Hepatic stellate cell (primary cell): ENCODE measurements around the gene TXNRD3.

Experiments used
- DNase-seq: peaks from one replicate; pipeline ENCODE4 v3.0.0; 2011; ENCODE audit warnings: low spot score

TXNRD3 gene

DNA sequence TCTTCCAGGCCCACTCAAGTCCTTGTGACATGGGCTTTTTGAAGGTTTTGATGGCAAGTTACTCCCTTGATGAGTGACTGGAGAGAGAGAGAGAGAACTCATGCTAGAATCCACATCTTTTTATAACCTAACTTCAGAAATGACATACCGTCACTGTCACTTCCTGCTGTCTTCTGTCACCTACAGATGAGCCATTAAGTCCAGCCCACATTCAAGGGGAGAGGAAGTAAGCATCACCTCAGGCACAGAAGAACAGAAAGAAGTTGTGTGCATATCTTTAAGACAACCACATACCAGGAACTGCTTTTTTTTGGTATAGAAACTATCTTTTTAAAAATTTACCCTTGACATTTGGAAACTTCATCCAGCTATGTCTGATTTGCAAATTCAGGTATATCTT lies 16.6 kb upstream of the TXNRD3 start:
- DNase-seq: no peak

DNA sequence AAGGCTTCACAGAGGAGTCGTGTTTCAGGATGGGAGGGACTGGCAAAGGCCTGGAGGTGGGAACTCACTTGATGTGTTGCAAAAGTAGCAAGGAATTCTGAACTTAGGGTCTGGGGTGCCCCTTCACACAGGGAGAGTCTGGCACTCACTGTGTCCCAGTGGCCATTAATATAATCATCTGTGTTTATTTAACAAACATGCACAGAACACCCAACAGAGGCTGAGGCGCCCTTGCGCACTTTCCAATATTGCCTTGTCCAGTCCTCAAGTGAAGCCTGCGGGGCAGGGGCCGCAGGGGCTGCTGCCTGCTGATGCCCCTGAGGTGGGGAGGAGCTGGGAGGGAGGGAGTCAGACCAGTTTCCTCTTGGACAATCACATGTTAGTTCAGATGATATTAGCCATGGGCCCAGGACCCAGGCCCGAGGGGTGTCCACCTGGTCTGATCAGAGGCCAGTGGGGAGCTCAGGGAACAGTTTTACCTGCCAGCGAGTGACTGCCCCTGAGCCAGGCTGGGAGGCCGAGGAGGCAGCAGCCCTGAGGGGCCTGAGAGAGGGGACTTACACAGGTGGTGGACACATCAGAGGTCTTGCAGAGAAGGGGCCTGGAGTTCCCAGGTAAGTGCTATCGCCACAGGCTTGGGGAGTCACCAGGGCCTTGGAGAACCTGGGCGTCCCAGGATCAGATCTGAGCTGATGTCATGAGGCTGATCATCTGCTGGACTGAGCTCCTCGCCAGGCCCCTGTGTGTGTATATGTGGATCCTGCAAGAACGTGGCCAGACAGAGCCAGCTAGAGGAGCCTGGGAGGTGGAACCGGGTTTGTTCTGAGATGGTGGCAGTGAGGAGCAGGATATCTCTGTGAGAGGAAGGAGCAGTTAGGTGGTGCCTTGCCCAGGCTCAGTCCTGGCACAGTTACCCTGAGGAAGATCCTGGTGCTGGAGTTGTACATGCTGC lies 13.8 kb upstream of the TXNRD3 start:
- DNase-seq: no peak

DNA sequence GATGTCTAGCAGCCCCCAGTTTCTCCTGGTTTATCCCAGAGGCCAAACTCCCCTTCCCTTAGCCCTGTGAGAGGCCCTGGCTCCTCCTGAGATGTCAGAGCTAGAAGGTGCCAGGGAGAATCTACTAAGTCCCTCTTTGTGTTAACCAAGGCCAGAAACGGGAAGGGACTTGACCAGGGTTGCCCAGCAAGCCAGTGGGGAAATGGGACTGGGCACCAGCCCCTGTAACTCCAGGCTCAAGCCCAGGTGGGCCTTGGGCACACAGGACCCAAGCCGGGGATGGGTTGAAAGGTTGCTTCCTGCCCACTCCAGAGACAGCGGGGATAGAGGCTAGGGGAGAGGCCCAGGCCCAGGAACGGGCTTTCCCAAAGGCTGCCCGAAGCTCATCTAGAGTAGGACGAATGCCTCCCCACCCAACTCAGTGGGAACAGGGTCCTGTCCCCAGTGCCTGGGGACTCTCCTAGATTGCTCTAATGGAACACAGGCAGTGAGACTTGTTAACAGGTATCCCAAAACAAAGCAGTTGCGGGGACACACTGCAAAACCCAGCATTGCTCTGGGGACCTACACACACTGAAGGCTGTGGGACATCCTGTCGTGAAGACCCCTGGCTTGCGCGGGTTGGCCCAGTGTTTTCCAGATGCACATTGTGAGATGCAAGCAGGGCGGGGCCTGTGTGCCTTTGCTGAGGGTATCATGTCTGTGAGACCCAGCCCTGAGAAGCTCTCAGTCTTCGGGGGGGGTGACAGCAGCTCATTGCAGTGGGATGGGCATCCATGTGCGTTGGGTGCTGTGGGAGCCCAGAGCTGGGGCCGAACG lies 12.9 kb upstream of the TXNRD3 start:
- DNase-seq: no peak

DNA sequence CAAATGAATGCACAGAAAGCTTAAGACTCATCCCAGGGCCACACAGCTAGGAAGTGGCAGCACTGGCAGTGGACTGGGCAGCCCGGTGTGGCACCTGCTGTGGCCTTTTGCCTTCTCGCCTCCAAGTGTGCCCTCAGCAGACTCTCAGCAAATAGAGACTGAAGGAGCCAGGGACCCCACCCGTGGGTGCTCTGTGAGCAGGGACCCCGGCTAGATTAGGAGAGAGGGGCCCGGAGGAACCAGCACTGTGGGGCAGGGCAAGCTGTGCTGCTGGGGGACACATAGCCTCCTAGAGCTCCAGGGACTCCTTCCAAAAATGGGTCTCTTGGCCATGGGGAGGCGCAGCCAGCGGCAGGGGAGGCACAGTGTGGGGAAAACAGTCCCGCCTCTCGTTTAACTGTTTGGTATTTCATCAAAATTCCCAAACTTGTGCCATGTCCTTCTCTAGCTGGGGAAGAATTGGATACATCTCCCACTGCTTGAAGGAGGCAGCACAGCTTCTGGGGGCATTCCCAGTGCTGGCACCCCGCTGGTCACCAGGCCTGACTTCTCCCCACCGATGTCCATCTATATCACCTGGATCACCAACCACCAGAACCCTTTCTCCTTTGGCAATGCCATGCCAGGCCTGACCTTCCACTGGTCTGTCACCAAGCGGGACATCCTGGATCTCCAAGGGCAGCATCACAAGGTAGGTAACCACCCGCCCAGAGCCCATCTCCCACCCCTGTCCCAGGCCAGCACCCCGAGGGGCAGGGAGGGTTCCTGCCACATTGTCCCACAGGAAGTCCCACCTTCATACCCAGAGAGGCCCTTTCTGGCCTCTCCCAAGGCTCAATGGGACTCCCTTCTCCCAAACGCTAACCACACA lies 12.0 kb upstream of the TXNRD3 start:
- no peak for DNase-seq

DNA sequence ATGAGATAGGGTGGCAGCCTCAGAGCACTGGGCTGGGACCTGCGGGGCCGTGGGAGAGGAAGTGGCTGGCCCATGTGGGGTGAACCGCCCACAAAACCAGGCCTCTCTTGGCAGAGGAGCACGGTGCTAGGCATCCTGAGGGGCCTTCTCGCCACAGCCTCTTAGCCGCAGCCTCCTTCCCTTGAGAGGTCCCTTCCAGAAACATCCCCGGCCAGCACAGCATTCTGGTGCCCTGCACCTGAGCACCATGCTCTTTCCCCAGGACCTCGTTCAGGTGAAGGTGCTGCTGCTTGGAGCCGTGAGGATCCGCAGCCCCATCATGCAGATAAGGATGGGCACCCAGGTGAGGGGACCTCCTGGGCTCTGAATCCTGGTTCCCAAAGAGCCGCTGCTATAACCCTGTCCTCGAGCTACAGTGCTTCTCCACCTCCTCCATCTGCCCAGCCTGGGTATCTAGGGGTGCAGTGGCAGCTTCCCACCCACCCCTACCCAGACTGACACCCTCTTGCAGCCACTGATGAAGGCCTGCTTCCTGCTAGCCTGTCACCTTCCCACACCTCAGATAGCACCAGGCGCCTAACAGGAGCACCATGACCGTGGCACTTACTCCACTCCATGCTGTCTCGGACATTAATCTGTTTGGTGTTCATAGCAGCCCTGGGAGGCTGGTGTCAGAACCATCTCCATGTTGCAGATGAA lies 11.2 kb upstream of the TXNRD3 start:
- no peak for DNase-seq

DNA sequence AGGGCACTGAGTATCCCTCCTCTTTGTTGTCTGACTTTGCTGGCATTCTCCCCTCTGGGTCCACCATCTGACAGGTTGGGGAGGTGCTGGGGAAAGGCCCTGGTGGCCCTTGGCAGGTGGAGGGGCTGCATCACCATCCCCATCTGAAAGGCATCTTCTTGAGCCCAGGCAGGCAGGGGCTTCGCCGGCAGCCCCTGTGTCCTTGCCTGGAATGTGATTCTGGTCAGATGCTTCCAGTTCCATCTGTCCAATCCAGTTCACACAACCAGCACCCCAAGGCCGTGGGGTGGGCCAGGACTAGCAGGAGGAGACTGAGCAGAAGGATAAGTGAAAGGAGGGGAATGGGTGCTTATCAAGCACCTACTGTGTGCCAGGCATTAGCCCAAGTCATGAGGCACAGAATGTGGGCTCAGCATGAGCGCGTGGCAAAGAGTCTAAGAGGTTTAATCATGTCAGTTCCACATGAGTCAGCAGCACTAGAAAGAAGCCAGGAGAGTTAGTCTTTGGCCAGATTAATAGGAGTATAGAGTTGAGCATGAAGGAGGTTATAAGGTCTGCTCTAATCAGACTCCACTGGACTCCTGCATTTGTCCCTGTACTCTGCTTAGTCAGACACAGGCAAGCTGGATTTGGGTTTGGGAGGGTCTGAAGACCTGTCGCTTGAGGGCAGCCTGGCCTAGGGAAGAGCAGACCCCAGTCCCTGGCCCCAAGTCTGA lies 10.5 kb upstream of the TXNRD3 start:
- no peak for DNase-seq

DNA sequence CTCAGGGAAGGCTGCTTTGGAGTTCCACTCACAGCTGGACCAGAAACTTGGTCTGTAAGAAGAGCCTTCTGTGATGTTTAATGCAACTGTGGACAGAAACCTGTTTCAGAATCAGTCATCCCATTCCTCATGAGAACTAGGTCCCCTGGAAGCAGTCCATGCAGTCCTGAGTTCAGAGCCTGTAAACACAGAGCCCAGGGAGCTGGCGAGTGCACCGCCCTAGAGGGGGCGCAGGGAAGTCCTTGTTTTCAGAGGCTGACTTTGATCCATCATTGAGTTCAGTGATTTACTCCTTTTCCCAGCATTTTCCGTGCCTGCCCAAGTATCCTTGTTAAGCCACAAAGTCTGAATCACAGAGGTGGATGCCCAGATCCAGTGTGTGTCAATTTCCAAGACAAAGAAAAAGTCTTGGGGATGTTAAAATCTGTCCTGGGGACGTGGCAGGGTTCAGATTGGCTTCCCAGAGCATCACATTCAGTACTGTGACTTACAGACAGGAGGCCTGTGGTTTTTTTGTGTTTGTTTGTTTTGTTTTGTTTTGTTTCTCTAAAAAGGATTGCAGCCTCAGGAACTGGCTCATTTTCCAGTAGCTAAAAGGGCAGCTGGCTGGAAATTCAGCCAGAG lies 9.8 kb upstream of the TXNRD3 start:
- no peak for DNase-seq

DNA sequence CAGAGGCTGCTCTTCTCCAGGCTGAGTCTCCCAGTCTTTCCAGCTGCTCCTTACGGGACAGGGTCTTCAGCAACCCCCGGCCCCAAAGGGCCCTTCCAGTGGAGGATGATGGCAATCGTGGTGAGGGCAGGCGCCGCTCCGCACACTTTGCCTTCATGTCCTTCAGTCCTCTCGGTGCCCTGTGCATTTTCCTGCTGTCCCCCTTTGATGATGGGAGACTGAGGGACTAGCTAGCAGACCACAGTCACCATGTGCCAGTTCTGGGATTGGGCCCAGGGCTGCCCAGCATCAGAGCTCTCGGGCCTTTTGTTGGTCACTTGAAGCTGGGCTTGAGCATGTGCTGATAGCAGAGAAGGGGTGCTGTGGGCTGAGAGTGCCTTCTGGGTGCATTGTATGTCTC lies 8.8 kb upstream of the TXNRD3 start:
- no peak for DNase-seq

DNA sequence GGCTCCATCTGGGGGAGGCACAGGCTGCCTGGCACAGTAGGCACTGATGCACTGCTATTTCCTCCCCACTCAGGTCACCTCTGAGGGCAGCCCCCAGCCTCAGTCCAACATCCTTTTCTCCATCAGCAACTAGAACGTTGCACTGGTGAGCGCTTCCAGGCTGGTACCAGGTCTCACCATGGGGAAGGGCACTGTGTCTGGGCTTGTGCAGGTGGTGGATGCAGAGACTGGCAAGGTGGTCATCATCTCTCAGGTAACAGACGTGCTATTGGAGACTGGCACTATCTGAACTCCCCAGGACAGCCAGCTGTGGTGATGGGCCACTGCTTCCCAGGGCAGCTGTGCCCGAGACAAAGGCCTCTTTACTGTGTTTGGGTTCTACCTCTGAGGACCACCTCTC lies 8.3 kb upstream of the TXNRD3 start:
- DNase-seq: no peak

DNA sequence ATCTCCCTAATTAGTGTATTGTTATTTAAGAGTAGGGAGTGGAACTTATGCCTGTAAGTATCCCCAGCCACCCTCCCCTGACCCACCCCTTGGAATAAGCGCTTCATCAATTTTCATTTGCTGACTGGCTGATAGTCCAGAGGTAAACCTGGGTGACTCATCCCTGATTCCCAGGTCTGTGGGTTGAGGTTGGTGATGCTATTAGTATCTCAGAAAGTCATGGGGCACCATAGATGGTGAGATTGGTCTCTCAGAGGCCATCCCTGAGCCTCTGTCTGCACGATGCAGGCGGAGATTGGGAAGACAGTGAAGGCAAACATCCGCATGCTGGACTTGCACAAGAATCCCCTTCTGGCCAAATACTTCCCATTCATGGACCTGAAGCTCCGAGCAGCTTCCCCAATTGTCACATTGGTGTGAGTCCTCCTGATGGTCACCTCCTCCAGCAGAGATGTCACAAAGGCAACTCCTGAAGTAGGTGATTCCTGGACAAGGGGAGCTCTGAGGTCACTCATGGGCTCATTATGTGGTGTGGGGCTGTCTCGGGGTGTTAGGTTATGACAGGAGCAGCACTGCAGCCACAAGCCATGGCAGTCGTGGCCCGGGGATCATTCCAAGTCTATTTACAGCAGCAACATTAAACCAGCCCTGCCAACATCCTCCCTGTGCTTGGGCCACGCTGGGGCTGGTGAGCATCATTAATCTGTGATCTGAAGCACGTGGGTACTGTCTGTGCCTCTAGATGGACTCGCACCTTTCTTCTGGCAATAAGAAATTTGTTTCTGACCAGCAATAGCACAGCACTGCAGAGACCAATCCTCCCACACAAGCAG lies 6.8 kb upstream of the TXNRD3 start:
- no peak for DNase-seq

DNA sequence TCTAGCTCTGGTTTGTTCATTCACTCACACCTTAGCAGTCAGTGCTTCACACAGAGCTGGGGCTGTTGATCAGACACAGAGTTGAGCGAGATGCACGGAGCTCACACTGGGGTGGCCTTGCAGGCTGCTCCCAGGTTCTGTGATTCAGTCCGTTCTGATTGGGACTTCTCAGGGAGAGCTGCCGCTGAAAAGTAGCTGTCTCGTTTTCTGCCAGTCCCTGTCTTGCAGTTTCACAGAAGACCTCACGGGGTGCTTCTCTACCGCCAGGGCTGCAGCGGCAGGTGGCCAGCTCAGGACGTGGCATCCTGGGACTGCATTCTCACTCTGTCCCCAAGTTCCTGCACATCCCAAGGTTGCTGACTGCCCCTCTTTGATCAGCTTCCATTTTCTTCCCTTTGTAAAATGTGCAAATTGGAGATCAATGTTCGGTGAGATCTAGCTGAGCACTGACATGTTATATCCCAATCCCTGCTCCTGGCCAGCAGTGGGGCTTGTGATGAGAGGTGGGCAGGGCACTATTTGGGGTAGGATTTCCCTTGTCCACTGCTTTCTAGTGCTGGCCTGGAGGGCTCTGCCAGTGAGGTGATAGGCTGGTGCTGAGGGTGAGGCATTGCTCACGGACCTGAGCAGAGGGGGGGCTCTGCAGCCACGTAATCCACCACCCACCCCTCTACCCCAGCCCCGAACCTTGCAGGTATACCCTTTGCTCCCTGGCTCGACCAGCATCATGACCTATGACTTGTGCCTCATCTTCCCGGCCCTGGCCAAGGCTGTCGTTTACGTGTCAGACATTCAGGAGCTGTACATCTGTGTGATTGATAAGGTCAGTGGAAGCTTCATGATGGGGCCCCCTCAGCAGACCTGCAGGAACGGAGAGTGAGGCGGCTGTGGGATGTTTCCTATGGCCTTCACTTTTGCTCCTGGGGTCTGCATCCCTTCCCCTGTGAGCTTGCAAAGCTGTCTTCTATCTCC lies 5.3 kb upstream of the TXNRD3 start:
- DNase-seq: no peak

DNA sequence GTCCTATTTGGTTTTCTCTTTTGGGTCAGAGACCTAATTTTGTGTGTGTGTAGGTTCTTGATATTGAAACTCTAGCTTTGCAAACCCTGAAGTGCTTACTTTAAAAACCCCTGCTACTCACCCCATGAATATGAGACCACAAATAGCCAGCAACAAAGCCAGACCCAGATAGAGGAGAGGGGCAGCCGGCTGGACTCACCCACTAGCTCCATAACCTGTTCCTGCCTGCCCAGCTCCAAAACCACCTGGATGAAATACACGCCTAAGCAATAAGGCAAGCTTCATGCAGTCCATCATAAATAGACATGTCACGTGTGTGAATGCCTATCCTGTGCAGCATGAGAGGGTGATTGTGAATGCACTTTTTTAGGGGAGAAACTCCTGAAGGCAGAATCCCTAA lies 3.7 kb upstream of the TXNRD3 start:
- DNase-seq: no peak

DNA sequence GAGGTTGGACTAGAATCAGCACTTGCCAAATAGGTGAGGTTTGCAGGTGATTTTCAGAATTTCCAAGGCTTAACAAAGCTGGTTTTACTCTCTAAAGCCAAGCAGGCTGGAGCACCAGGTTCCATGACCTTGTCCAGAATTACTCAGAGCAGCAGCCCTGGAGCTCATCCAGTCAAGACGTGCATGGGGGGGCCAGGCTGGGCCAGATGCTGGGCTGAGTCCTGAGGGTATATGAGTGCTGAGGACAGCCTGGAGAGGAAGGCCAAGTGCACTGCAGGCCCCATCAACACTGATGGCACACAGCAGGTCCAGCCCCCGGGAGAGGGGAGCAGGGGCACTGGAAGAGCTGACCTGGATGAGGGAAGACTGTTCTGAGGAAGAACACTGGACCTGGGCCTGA lies 3.0 kb upstream of the TXNRD3 start:
- no peak for DNase-seq

DNA sequence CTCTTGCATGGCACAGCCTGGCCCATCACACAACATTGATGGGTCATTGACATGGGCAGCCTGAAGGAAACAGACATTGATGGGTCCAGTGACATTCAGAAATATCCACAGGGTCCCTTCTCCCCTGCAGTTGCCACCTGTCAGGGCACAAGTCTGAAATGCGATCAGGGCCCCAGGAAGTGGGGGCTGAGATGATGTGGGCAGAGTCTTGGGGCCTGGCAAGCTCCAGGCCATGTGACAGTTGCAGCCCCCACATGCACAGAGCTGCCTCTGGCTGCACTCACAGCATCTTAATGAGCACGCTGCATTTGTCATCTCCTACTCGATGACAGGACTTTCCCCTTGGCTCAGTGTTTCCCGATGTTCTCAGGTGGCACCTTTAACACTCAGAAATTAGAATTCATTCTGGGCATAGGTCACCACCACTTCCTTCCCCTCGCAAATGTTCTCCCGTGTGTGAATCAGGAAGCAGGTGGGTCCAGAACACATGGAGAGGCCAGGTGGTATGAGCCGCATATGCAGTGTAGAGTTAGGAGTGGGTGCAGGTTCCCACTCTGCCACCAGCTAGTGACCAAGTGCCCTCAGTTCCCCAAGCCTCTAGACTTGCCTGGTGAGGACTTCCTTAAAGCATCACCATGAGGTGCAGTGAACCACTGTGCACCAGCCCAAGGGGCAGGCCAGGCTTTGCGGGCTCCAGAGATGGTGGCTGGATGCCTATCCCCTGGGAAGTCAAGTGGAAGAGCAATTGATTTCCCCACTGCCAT lies 1.6 kb upstream of the TXNRD3 start:
- DNase-seq: no peak

DNA sequence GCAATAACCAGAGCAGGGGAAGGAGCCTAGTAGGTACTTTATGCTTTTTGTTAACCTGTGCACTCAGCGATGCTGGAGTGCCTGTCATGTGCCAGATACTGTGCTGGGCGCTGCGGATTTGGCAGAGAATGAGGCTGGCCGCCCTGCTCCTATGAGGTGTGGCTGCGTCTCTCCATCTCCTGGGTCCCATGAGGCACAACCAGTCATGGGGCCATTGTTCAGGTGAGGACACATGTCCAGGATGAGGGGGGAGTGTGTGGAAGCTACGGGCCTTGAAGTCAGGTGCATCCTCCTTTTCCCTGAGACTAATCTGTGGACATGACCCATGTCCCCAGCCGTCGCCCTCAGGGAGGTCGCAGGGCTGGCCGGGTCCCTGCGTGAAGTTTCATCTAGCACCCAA lies 963 bp upstream of the TXNRD3 start:
- DNase-seq: no peak

DNA sequence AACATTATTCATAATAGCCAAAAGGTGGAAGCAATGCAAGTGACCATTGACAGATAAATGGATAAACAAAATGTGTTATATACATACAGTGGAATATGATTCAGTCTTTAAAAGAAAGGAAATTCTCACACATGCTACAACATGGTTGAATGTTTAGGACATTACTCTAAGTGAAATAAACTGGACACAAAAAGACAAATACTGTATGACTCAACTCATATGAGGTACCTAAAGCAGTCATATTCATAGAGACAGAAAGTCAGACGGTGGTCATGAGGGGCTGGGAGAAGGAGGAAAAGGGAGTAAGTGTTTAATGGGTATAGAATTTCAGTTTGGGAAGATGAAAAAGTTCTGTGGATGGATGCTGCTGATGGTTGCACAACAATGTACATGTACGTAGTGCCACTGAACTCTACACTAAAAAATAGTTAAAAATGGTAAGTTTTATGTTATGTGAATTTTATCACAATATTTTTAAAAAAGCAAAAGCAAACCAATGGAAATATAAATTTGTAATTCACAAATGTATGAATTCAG lies 5.3 kb downstream of the TXNRD3 start:
- DNase-seq: no peak

DNA sequence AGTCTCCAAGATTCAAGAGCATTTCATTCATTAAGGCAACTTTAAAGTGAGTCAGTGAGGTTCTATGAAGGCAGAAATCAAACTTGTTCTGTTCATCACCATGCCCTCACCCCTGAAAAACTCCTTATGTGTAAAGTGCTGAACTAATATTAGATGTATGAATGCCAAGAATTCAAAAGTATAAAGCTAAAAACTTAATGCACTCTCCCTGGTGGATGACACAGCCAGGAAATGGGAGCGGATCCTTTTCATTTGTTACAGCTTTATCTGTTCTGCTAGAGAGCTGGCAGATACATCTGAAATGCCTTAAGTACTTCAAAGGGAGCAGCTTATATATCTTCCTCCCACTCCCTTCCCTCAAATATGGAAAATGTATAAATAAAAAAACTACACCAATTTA lies 8.2 kb downstream of the TXNRD3 start:
- no peak for DNase-seq
